ES-I3 (cell line): ENCODE measurements around the gene SFSWAP.
"Not testable (repeated sequence)": the region's sequence is repeated elsewhere in the genome, so short reads cannot be mapped to it uniquely, and the experiment has no call there.

Experiments used
- H3K36me3 ChIP-seq: 2 replicates; pipeline ENCODE4 v1.6.1; 2013; ENCODE audit warnings: mild to moderate bottlenecking, low read length, control low read depth, moderate library complexity; ENCODE audit not compliant: insufficient read depth
- H3K4me1 ChIP-seq: 2 replicates; pipeline ENCODE4 v1.6.1; 2013; ENCODE audit warnings: mild to moderate bottlenecking, control low read depth, low read length; ENCODE audit not compliant: insufficient read depth
- H3K9ac ChIP-seq: 2 replicates; pipeline ENCODE4 v1.6.1; 2013; ENCODE audit warnings: low read depth, mild to moderate bottlenecking, low read length, moderate library complexity
- H3K9me3 ChIP-seq: 2 replicates; pipeline ENCODE4 v1.6.1; 2013; ENCODE audit warnings: mild to moderate bottlenecking, low read length, moderate library complexity; ENCODE audit not compliant: control insufficient read depth, insufficient read depth

SFSWAP gene

GRCh38 chr12:131759176-131759575 lies 48.3 kb downstream of the SFSWAP start:
- no peak overlapping the region for H3K9ac ChIP-seq
- H3K36me3 ChIP-seq, result peaks cover 52% of the 10 kb centered on the region
- H3K4me1 ChIP-seq, result peaks cover 3% of the 10 kb centered on the region; the same call in 1 of the 2 replicates
- no peaks in the 10 kb centered on the region for H3K9me3 ChIP-seq

GRCh38 chr12:131761638-131762037 lies 50.7 kb downstream of the SFSWAP start:
- Histone ChIP-seq H3K9ac (no peak overlapping the region), H3K4me1 (no peaks in the 10 kb centered on the region), H3K9me3 (no peaks in the 10 kb centered on the region), H3K36me3 (peaks cover 46% of the 10 kb centered on the region)

- Histone ChIP-seq H3K9ac (no peak overlapping the region), H3K36me3 (peaks cover 30% of the 10 kb centered on the region), H3K9me3 (no peaks in the 10 kb centered on the region), H3K4me1 (no peaks in the 10 kb centered on the region)
Measured at GRCh38 chr12:131764738-131765137, 53.8 kb downstream of the SFSWAP start.

- H3K36me3 ChIP-seq, result peaks cover 26% of the 10 kb centered on the region
- no peaks in the 10 kb centered on the region for H3K9me3 ChIP-seq
- H3K9ac ChIP-seq, result no peak overlapping the region
- H3K4me1 ChIP-seq, result no peaks in the 10 kb centered on the region
Measured at GRCh38 chr12:131765961-131766360, 55.1 kb downstream of the SFSWAP start.

GRCh38 chr12:131766382-131767107 lies 55.7 kb downstream of the SFSWAP start:
- H3K36me3 ChIP-seq, result peaks cover 20% of the 10 kb centered on the region
- no peaks in the 10 kb centered on the region for H3K9me3 ChIP-seq
- no peaks in the 10 kb centered on the region for H3K4me1 ChIP-seq
- H3K9ac ChIP-seq, result no peak overlapping the region

GRCh38 chr12:131770120-131770519 lies 59.2 kb downstream of the SFSWAP start:
- H3K9ac ChIP-seq, result no peak overlapping the region
- peaks cover 7% of the 10 kb centered on the region for H3K36me3 ChIP-seq
- H3K4me1 ChIP-seq, result peaks cover 26% of the 10 kb centered on the region
- H3K9me3 ChIP-seq, result no peaks in the 10 kb centered on the region

GRCh38 chr12:131771965-131772364 lies 61.1 kb downstream of the SFSWAP start:
- Histone ChIP-seq H3K36me3 (peaks cover 5% of the 10 kb centered on the region), H3K4me1 (peaks cover 30% of the 10 kb centered on the region), H3K9ac (no peak overlapping the region), H3K9me3 (no peaks in the 10 kb centered on the region)

- H3K9me3 ChIP-seq, result no peaks in the 10 kb centered on the region
- peaks cover 30% of the 10 kb centered on the region for H3K4me1 ChIP-seq
- no peak overlapping the region for H3K9ac ChIP-seq
- H3K36me3 ChIP-seq, result peaks cover 11% of the 10 kb centered on the region
Measured at GRCh38 chr12:131773582-131774221, 62.8 kb downstream of the SFSWAP start.

- Histone ChIP-seq H3K36me3 (peaks cover 11% of the 10 kb centered on the region), H3K4me1 (peaks cover 30% of the 10 kb centered on the region), H3K9ac (no peak overlapping the region), H3K9me3 (no peaks in the 10 kb centered on the region)
Measured at GRCh38 chr12:131774576-131775391, 63.9 kb downstream of the SFSWAP start.

GRCh38 chr12:131775392-131776236 lies 64.7 kb downstream of the SFSWAP start:
- no peaks in the 10 kb centered on the region for H3K9me3 ChIP-seq
- H3K36me3 ChIP-seq, result peaks cover 11% of the 10 kb centered on the region
- no peak overlapping the region for H3K9ac ChIP-seq
- H3K4me1 ChIP-seq, result peaks cover 30% of the 10 kb centered on the region

- Histone ChIP-seq H3K36me3 (peaks cover 8% of the 10 kb centered on the region; the same call in 1 of the 2 replicates), H3K9me3 (no peaks in the 10 kb centered on the region), H3K9ac (no peak overlapping the region)
Measured at GRCh38 chr12:131776237-131776889, 65.5 kb downstream of the SFSWAP start.

GRCh38 chr12:131777269-131777668 lies 66.4 kb downstream of the SFSWAP start:
- not testable (repeated sequence) for H3K9ac ChIP-seq, H3K36me3 ChIP-seq, H3K9me3 ChIP-seq
- peaks cover 30% of the 10 kb centered on the region for H3K4me1 ChIP-seq

More at GRCh38 chr12:131776237-131776889, 65.5 kb downstream of the SFSWAP start:
- peaks cover 30% of the 10 kb centered on the region for H3K4me1 ChIP-seq

- Histone ChIP-seq H3K4me1 (peaks cover 22% of the 10 kb centered on the region), H3K9ac (no peak overlapping the region), H3K36me3 (peaks cover 8% of the 10 kb centered on the region; the same call in 1 of the 2 replicates), H3K9me3 (no peaks in the 10 kb centered on the region)
Measured at GRCh38 chr12:131779027-131779426, 68.1 kb downstream of the SFSWAP start.
